Smooth muscle cell (in vitro differentiated cells): ENCODE data around the gene KIF26A. TPM values are rescaled to one million over a fixed set of nuclear protein-coding genes. Genes with fewer than 3 reads are reported as not detected.

Experiments used
- DNase-seq: peaks from one replicate; lab custom pipeline; 2025; ENCODE audit not compliant: unreplicated experiment; lab: John Stamatoyannopoulos, UW
- H2AFZ ChIP-seq: fragments of 200-600 bp; sonication (generic); 2 replicates; pipeline ENCODE4 v1.6.0; 2016; ENCODE audit warnings: antibody characterized with exemption, low read depth, mild to moderate bottlenecking
- H3F3A ChIP-seq: fragments of 200-600 bp; sonication (generic); 2 replicates; pipeline ENCODE4 v1.6.0; 2017; ENCODE audit warnings: antibody characterized with exemption, low read depth
- H3K27ac ChIP-seq: fragments of 200-600 bp; sonication (generic); 2 replicates; pipeline ENCODE4 v1.5.1; 2016; ENCODE audit warnings: low read depth, mild to moderate bottlenecking
- H3K27me3 ChIP-seq: fragments of 200-600 bp; sonication (generic); 2 replicates; pipeline ENCODE4 v1.6.1; 2016; ENCODE audit warnings: low read depth, mild to moderate bottlenecking
- H3K36me3 ChIP-seq: fragments of 200-600 bp; sonication (generic); 2 replicates; pipeline ENCODE4 v1.5.1; 2016; ENCODE audit warnings: low read depth
- H3K4me1 ChIP-seq: fragments of 200-600 bp; sonication (generic); 2 replicates; pipeline ENCODE4 v1.5.1; 2016; ENCODE audit warnings: low read depth
- H3K4me2 ChIP-seq: fragments of 200-600 bp; sonication (generic); 2 replicates; pipeline ENCODE4 v1.6.0; 2016; ENCODE audit warnings: mild to moderate bottlenecking
- H3K4me3 ChIP-seq: fragments of 200-600 bp; sonication (generic); 2 replicates; pipeline ENCODE4 v1.5.1; 2016; ENCODE audit warnings: mild to moderate bottlenecking
- H3K79me2 ChIP-seq: fragments of 200-600 bp; sonication (generic); 2 replicates; pipeline ENCODE4 v1.6.0; 2016; ENCODE audit warnings: low read depth, mild to moderate bottlenecking
- H3K9ac ChIP-seq: fragments of 200-600 bp; sonication (generic); 2 replicates; pipeline ENCODE4 v1.6.0; 2016; ENCODE audit warnings: low read depth
- H3K9me3 ChIP-seq: fragments of 200-600 bp; sonication (generic); replicated peaks from 2 replicates; pipeline ENCODE4 v1.5.1; 2016; ENCODE audit warnings: low read depth
- H4K20me1 ChIP-seq: fragments of 200-600 bp; sonication (generic); 2 replicates; pipeline ENCODE4 v1.6.0; 2016; ENCODE audit warnings: low read depth
- WGBS: methylation state at CpG from one replicate; pipeline ENCODE4 v1.1.7; 2016; ENCODE audit warnings: low lambda C conversion rate; 5-methylcytosine and 5-hydroxymethylcytosine counted together
- polyA plus RNA-seq: library from polyadenylated mRNA; unstranded; fragments of >200 nt; fragmentation: Nextera tagmentation; extraction: Ambion mirVana; gene quantifications from 2 replicates; pipeline ENCODE4 v1.2.1, GENCODE V29; 2016
- total RNA-seq: library from RNA; depleted of rRNA; stranded (reverse); fragments of >200 nt; gene quantifications from 2 replicates; pipeline ENCODE4 v1.2.3, GENCODE V29; 2014
- TF ChIP-seq, protein P1 (sequence below): fragments of 200-600 bp; sonication (generic); IDR thresholded peaks from 2 replicates; pipeline ENCODE4 v1.5.1; 2017; ENCODE audit warnings: borderline replicate concordance, mild to moderate bottlenecking, antibody characterized with exemption; ENCODE audit not compliant: insufficient read depth, poor library complexity, severe bottlenecking

The KIF26A gene
- total and polyA plus RNA-seq, 2 experiments from 2014 or later, result 4.4 to 5.9 TPM

DNA sequence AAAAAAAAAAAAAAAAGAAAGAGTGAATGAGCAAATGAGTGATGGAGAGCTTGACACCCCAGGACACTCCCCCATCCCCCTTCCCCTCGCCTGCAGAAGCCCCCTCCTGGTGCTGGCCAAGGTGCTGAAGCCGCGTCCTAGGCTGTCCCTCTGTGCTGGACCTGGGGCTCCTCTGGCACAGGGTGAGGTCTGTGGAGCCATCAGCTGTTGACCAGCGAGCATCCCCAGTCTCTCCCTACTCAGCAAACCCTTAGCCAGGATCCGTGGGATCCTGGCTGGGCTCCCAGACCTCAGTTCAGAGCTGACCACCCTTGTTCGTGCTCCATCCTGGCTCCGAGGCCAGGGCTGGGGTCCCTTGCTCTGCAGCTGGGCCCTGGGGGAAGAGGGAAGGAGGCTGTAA lies 5.4 kb upstream of the KIF26A start:
- Histone ChIP-seq H3F3A (no peaks in the 10 kb centered on the region), H3K9me3 (peaks cover 7% of the 10 kb centered on the region), H3K27me3 (peaks cover 41% of the 10 kb centered on the region), H2AFZ (no peak overlapping the region), H3K36me3 (no peaks in the 10 kb centered on the region), H3K27ac (no peak overlapping the region), H3K4me3 (no peak overlapping the region), H3K4me2 (no peak overlapping the region), H3K79me2 (no peaks in the 10 kb centered on the region), H4K20me1 (no peaks in the 10 kb centered on the region), H3K9ac (no peak overlapping the region), H3K4me1 (peaks cover 22% of the 10 kb centered on the region)
- WGBS, result 52% methylated on average over 7 of the region's 7 CpGs
- no peak for DNase-seq
- TF ChIP-seq, protein P1, sequence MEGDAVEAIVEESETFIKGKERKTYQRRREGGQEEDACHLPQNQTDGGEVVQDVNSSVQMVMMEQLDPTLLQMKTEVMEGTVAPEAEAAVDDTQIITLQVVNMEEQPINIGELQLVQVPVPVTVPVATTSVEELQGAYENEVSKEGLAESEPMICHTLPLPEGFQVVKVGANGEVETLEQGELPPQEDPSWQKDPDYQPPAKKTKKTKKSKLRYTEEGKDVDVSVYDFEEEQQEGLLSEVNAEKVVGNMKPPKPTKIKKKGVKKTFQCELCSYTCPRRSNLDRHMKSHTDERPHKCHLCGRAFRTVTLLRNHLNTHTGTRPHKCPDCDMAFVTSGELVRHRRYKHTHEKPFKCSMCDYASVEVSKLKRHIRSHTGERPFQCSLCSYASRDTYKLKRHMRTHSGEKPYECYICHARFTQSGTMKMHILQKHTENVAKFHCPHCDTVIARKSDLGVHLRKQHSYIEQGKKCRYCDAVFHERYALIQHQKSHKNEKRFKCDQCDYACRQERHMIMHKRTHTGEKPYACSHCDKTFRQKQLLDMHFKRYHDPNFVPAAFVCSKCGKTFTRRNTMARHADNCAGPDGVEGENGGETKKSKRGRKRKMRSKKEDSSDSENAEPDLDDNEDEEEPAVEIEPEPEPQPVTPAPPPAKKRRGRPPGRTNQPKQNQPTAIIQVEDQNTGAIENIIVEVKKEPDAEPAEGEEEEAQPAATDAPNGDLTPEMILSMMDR, result no peak

DNA sequence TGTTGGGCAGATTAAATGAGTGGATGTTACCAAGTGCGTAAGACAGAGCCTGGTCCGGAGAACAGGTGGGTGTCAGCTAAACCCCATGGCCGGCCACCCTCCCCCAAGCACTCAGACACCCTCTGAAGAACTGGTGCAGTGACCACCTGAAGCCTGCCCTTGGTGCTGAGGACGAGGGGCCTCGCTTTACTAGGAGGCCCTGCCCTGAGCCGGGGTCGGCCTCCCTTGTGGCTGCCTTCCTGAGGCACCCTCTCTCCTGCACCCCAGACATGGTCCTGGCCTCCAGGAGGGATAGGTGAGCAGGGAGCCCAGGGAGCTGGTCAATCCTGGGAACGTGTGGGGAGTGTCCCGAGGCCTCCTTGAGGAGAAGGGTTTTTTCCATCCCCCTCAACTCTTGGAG lies 4.9 kb upstream of the KIF26A start:
- Histone ChIP-seq H3K4me3 (no peak overlapping the region), H3K27me3 (peaks cover 41% of the 10 kb centered on the region), H3F3A (no peaks in the 10 kb centered on the region), H3K9ac (no peak overlapping the region), H3K27ac (no peak overlapping the region), H2AFZ (no peak overlapping the region), H3K4me1 (peaks cover 22% of the 10 kb centered on the region), H3K79me2 (no peaks in the 10 kb centered on the region), H3K9me3 (peaks cover 7% of the 10 kb centered on the region), H3K4me2 (no peak overlapping the region), H3K36me3 (no peaks in the 10 kb centered on the region), H4K20me1 (no peaks in the 10 kb centered on the region)
- 92% methylated on average over 9 of the region's 9 CpGs for WGBS
- DNase-seq, result no peak
- TF ChIP-seq, protein P1, result no peak

DNA sequence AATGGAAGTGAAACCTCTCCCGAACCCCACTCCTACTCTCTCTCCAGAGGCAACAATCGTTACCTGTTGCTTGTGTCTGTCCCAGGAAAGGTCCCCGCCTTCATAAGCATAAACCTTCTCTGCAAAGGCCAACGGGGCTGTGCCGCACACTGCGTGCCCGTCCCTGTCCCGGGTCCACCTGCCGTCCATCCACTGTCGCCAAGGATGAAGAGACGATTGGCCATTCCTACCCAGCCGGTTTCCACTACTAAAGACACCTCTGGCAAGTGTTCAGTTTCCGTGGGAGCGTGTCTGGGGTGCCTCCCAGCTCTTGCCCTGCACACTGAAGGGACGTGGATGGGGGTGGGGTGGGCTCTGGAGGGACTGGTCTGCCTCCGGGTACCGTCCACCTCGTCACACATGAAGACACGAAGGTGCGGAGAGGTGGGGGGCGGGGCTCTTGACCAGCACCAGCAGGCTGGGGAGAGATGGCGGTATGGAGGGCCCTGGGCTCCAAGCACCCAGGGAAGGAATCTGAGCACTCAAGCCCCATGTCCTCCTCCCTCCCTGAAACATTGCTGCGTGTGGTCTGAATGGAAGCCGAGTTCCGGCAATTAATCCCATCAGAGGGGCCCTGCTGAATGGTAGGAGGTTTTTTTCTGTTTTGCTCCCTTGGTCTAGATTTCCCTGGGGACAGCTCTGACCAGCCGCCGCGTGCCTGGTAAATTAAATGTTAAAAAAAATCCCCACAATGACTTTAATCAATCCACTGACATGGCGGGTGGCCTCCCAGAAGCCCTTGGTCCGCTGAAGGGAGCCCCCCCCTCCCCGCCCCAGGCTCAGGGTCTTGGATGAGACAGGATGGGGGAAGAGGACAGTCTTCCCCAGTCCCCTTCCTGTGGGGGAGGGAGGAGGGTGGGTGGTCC lies 4.1 kb upstream of the KIF26A start:
- H3K27me3 ChIP-seq, result peaks cover 41% of the 10 kb centered on the region
- H3K4me2 ChIP-seq, result no peak overlapping the region
- H3K9me3 ChIP-seq, result peaks cover 6% of the 10 kb centered on the region
- H3K4me1 ChIP-seq, result peaks cover 24% of the 10 kb centered on the region
- WGBS, result 77% methylated on average over 31 of the region's 31 CpGs
- no peaks in the 10 kb centered on the region for H3F3A ChIP-seq
- H3K36me3 ChIP-seq, result no peaks in the 10 kb centered on the region
- no peak for DNase-seq
- no peak overlapping the region for H2AFZ ChIP-seq
- peaks cover 7% of the 10 kb centered on the region for H3K79me2 ChIP-seq
- H3K27ac ChIP-seq, result no peak overlapping the region
- no peak overlapping the region for H3K4me3 ChIP-seq
- no peak overlapping the region for H3K9ac ChIP-seq
- H4K20me1 ChIP-seq, result peaks cover 1% of the 10 kb centered on the region
- TF ChIP-seq, protein P1, result no peak
